Astrocyte of the cerebellum (primary cell): ENCODE data around the gene CENPP.
A peak's percentile ranks its signal among the peaks of the same experiment; 100 is the strongest.

Experiments used
- DNase-seq: peaks from one replicate; pipeline ENCODE4 v3.0.0-alpha.2; 2011; ENCODE audit warnings: low read depth
- H3K4me3 ChIP-seq: 2 replicates; pipeline ENCODE4 v1.5.1; 2011; ENCODE audit warnings: mild to moderate bottlenecking, low read depth, low read length, moderate library complexity
- in situ Hi-C: cut with HindIII; loops from 2 replicates; pipeline ENCODE4 v1.10.0; 2017; ENCODE audit warnings: low sequenced_read_pairs
- TF ChIP-seq, protein P1 (sequence below): IDR thresholded peaks from 2 replicates; pipeline ENCODE4 v1.5.1; 2012; ENCODE audit warnings: low read length, low read depth, moderate library complexity, mild to moderate bottlenecking; ENCODE audit errors: missing control alignments

Gene CENPP

DNA sequence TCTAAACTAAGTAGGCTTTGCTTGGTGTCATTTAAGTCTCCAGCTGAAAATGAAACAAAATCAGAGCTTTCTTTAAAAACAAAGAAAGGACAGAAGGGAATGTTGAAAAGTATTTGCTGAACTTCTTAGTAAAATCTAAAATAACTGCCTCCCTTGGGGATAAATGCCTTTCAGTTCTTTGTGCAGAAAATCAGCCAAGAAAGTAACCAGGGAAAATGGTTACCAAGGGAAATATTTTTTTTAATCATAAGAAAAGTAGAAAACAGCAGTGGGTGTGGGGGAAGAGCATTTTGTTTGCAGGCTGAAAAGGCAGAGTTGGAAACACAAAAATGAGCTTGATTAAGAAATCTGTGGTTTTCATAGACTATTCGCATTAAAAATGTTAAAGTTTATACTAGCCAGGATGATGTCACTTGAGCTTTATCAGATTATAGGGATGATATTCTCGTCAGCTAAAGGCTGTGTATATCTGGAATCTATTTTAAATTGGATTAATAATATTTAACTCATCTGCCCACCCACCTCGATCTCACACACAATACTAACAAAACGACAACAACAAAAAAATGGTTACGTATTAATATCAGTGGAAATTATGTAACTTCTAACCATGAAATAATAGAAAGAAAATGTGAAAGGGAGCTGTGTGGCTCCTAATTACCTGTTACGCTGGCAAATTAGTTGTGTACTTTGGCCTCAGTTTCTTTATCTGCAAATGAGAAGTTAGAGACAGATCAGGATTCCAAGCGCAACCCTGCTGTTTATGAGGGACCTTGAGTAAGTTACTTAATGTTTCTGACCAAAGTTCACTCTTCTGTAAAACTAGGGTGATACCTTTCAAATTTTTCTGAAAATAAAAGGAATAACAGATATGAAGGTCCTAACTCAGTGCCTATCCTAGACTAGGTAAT, 210.4 kb downstream of the CENPP start, which contains the start of gene ECM2:
TSS of gene ECM2 (minus strand) at position 51 of the 911 bp plus-strand sequence. CDS start 13,124 bp downstream, outside the sequence.
- DNase-seq = peak; percentile 66
- TF ChIP-seq, protein P1, sequence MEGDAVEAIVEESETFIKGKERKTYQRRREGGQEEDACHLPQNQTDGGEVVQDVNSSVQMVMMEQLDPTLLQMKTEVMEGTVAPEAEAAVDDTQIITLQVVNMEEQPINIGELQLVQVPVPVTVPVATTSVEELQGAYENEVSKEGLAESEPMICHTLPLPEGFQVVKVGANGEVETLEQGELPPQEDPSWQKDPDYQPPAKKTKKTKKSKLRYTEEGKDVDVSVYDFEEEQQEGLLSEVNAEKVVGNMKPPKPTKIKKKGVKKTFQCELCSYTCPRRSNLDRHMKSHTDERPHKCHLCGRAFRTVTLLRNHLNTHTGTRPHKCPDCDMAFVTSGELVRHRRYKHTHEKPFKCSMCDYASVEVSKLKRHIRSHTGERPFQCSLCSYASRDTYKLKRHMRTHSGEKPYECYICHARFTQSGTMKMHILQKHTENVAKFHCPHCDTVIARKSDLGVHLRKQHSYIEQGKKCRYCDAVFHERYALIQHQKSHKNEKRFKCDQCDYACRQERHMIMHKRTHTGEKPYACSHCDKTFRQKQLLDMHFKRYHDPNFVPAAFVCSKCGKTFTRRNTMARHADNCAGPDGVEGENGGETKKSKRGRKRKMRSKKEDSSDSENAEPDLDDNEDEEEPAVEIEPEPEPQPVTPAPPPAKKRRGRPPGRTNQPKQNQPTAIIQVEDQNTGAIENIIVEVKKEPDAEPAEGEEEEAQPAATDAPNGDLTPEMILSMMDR = no peak
- in situ Hi-C loops = no loop called here
- peak within 1 kb of the TSS; percentile 4 for H3K4me3 ChIP-seq

DNA sequence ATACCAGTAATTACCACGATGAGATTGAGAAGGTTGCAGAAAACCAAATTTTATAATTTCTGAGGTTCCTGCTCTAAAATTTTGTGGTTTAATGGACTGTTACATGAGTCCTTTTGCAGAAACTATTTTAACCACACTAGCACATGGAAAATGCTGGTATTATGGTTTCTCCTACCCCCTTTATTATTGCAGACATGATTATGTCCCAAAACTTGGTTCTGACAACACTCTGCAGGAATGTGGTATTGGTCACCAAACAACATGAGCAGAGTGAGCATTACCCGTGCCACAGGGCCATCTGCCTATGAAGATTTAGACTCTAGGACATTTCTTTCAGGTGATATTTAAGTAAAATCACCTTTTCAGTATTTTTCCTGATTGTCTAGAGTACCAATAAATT, 212.8 kb downstream of the CENPP start:
- in situ Hi-C loops = no loop called here
- H3K4me3 ChIP-seq = no peak overlapping the region
- TF ChIP-seq, protein P1 = no peak
- peak; percentile 57 for DNase-seq

DNA sequence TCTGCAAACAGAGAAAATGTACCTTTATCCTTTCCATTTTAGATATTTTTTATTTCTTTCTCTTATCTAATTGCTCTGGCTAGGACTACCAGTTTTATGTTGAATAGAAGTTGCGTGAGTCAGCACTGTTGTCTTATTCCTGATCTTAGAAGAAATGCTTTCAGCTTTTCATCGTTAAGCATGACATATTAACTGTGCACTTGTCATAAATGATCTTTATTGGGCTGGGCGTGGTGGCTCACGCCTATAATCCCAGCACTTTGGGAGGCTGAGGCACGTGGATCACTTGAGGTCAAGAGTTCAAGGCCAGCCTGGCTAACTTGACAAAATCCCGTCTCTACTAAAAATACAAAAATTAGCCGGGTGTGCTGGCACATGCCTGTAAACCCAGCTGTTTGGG, 218.2 kb downstream of the CENPP start:
- in situ Hi-C loops = no loop called here
- H3K4me3 ChIP-seq = no peak overlapping the region
- DNase-seq = no peak
- TF ChIP-seq, protein P1 = no peak

DNA sequence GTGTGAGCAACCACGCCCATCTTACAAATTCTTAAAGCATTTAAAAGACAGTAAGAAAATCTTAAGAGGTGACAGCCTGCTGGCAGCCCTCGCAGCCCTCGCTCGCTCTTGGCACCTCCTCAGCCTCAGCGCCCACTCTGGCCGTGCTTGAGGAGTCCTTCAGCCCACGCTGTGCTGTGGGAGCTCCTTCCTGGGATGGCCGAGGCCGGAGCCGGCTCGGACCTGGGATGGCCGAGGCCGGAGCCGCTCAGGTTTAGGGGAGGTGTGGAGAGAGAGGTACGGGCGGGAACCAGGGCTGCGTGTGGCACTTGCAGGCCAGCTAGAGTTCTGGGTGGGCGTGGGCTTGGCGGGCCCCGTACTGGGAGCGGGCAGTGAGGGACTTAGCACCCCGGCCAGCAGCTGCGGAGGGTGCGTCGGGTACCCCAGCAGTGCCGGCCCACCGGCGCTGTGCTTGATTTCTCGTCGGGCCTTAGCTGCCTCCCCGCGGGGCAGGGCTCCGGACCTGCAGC, 219.3 kb downstream of the CENPP start:
- in situ Hi-C loops = no loop called here

DNA sequence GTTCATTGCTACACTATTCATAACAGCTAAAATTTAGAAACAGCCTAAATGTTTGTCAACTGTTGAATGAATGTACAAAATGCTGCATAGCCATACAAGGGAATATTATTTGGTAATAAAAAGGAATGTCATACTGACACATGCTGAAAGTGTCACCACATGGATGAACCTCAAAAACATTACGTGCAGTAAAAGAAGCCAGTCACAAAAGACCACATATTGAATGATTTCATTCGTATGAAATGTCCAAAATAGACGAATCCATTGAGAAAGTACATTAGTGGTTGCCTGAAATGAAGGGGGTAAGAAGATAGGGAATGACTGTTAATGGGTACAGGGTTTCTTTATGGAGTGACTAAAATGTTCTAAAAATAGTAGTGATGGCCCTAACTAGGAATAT, 221.6 kb downstream of the CENPP start:
- no peak overlapping the region for H3K4me3 ChIP-seq
- in situ Hi-C loops = no loop called here
- DNase-seq = no peak
- TF ChIP-seq, protein P1 = no peak

More for the DNA sequence above, 219.3 kb downstream of the CENPP start:
- TF ChIP-seq, protein P1 = no peak
- no peak for DNase-seq
- H3K4me3 ChIP-seq = no peak overlapping the region

DNA sequence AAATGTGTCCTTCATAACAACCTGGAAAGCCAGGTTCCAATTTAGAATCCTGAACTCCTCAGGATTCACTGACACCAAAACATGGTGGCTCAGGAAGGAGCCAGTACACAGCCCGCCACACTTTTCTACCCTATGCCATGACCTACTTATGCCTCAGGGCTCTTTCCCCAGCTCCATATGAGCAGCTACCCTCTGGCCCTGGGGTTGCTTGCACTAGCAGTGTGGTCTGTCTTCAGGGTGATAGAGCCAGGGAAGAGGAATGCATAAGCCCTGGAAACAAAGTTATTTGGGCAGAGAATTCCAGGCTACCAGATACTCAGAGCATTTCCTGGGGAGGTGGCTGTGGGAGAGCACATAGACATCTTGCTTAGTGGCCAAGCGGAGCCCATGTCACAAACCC, 225.0 kb downstream of the CENPP start:
- H3K4me3 ChIP-seq = no peak overlapping the region
- TF ChIP-seq, protein P1 = no peak
- in situ Hi-C loops = no loop called here
- no peak for DNase-seq
